ENCODE results near the gene RRP9.

Gene RRP9

GRCh38 chr3:51943451-51944391 is 2.0 kb upstream of the RRP9 start:
- H3K27me3 ChIP-seq (ENCODE audit: control insufficient read depth, low read length), result no peaks in the 10 kb centered on the region
- no peak overlapping the region for H3K27ac ChIP-seq (ENCODE audit: low read depth, low read length)
- TF ChIP-seq, protein P1, sequence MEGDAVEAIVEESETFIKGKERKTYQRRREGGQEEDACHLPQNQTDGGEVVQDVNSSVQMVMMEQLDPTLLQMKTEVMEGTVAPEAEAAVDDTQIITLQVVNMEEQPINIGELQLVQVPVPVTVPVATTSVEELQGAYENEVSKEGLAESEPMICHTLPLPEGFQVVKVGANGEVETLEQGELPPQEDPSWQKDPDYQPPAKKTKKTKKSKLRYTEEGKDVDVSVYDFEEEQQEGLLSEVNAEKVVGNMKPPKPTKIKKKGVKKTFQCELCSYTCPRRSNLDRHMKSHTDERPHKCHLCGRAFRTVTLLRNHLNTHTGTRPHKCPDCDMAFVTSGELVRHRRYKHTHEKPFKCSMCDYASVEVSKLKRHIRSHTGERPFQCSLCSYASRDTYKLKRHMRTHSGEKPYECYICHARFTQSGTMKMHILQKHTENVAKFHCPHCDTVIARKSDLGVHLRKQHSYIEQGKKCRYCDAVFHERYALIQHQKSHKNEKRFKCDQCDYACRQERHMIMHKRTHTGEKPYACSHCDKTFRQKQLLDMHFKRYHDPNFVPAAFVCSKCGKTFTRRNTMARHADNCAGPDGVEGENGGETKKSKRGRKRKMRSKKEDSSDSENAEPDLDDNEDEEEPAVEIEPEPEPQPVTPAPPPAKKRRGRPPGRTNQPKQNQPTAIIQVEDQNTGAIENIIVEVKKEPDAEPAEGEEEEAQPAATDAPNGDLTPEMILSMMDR (IDR thresholded peaks at IDR 0.05; ENCODE audit: low read depth, low read length, poor library complexity, severe bottlenecking), result no peak
- no peak for TF ChIP-seq EZH2phosphoT487 (IDR thresholded peaks at IDR 0.05; ENCODE audit: borderline replicate concordance, low read length)
- H4K20me1 ChIP-seq (ENCODE audit: control insufficient read depth, insufficient read depth, low read depth, low read length), result no peaks in the 10 kb centered on the region
- no peaks in the 10 kb centered on the region for H3F3A ChIP-seq (ENCODE audit: control insufficient read depth, insufficient read depth)
- H3K36me3 ChIP-seq (ENCODE audit: control insufficient read depth, low read length), result peaks cover 16% of the 10 kb centered on the region
- peaks cover 29% of the 10 kb centered on the region for H3K4me1 ChIP-seq (ENCODE audit: control insufficient read depth, low read length)
- H3K9me3 ChIP-seq (ENCODE audit: control insufficient read depth, insufficient read depth, low read length), result no peaks in the 10 kb centered on the region
- peaks cover 33% of the 10 kb centered on the region for H3K79me2 ChIP-seq (ENCODE audit: control insufficient read depth, low read length)
- H3K9me2 ChIP-seq (replicated peaks; ENCODE audit: control insufficient read depth, low read length), result no peaks in the 10 kb centered on the region
- no peak overlapping the region for H3K4me2 ChIP-seq (ENCODE audit: low read length)
- H3K4me3 ChIP-seq (ENCODE audit: low read length), result no peak overlapping the region

GRCh38 chr3:51942603-51943450 is 1.1 kb upstream of the RRP9 start:
- peaks cover 41% of the 10 kb centered on the region for H3K79me2 ChIP-seq (ENCODE audit: control insufficient read depth, low read length)
- TF ChIP-seq EZH2phosphoT487 (IDR thresholded peaks at IDR 0.05; ENCODE audit: borderline replicate concordance, low read length), result no peak
- TF ChIP-seq, protein P1 (IDR thresholded peaks at IDR 0.05; ENCODE audit: low read depth, low read length, poor library complexity, severe bottlenecking), result no peak
- H3K27me3 ChIP-seq (ENCODE audit: control insufficient read depth, low read length), result no peaks in the 10 kb centered on the region
- peak overlapping the region; percentile 100 for H3K4me2 ChIP-seq (ENCODE audit: low read length)
- peaks cover 29% of the 10 kb centered on the region for H3K4me1 ChIP-seq (ENCODE audit: control insufficient read depth, low read length)
- peak overlapping the region; percentile 51 for H3K27ac ChIP-seq (ENCODE audit: low read depth, low read length)
- no peaks in the 10 kb centered on the region for H3K9me2 ChIP-seq (replicated peaks; ENCODE audit: control insufficient read depth, low read length)
- H3F3A ChIP-seq (ENCODE audit: control insufficient read depth, insufficient read depth), result no peaks in the 10 kb centered on the region
- H3K4me3 ChIP-seq (ENCODE audit: low read length), result peak overlapping the region; percentile 94
- no peaks in the 10 kb centered on the region for H3K9me3 ChIP-seq (ENCODE audit: control insufficient read depth, insufficient read depth, low read length)
- no peaks in the 10 kb centered on the region for H4K20me1 ChIP-seq (ENCODE audit: control insufficient read depth, insufficient read depth, low read depth, low read length)
- peaks cover 23% of the 10 kb centered on the region for H3K36me3 ChIP-seq (ENCODE audit: control insufficient read depth, low read length)

DNA sequence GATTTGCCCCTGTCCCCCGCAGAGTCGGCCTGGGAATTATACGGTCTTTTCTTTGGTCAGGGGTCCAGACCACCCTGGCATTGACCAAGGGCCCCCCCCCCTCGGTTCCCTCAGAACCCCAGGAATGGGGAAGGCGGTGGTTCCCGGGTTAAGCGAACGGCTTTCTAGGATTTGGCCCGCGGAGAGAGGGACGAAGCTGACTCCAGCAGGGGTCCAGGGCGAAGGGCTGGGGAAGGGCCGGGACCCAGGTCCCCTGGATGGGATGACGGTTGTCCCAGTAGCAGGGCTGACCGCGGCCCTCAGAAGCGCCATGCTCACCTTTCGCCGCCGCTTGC is 274 bp downstream of the RRP9 start:
- Histone ChIP-seq H3K27ac (ENCODE audit: low read depth, low read length) (no peak overlapping the region), H3K9me2 (replicated peaks; ENCODE audit: control insufficient read depth, low read length) (no peaks in the 10 kb centered on the region), H4K20me1 (ENCODE audit: control insufficient read depth, insufficient read depth, low read depth, low read length) (no peaks in the 10 kb centered on the region; the same call in 1 of the 2 replicates), H3K79me2 (ENCODE audit: control insufficient read depth, low read length) (peaks cover 41% of the 10 kb centered on the region), H3K4me2 (ENCODE audit: low read length) (peak overlapping the region; percentile 78), H3K27me3 (ENCODE audit: control insufficient read depth, low read length) (no peaks in the 10 kb centered on the region), H3F3A (ENCODE audit: control insufficient read depth, insufficient read depth) (no peaks in the 10 kb centered on the region), H3K9me3 (ENCODE audit: control insufficient read depth, insufficient read depth, low read length) (no peaks in the 10 kb centered on the region), H3K36me3 (ENCODE audit: control insufficient read depth, low read length) (peaks cover 37% of the 10 kb centered on the region), H3K4me3 (ENCODE audit: low read length) (peak overlapping the region; percentile 94), H3K4me1 (ENCODE audit: control insufficient read depth, low read length) (peaks cover 29% of the 10 kb centered on the region)
- TF ChIP-seq EZH2phosphoT487 (IDR thresholded peaks at IDR 0.05; ENCODE audit: borderline replicate concordance, low read length), result no peak
- TF ChIP-seq, protein P1 (IDR thresholded peaks at IDR 0.05; ENCODE audit: low read depth, low read length, poor library complexity, severe bottlenecking), result no peak
